Inflammatory macrophage treated with lipopolysaccharide for 1 hour (primary cell): ENCODE measurements around the gene ACTRT1.

Experiments used
- DNase-seq, 2 donors: peaks; one replicate each; pipeline ENCODE4 v3.0.0-alpha.2; 2020 to 2022

The ACTRT1 gene

GRCh38 chrX:128052303-128052702 lies at the start of gene ACTRT1:
Gene ACTRT1, minus strand, starts transcription at chrX:128052403. Its CDS starts 197 bp downstream, at chrX:128052206.
- DNase-seq: no peak

- DNase-seq: no peak
Measured at GRCh38 chrX:128078545-128078944, 26.3 kb upstream of the ACTRT1 start.

- DNase-seq: no peak
Measured at GRCh38 chrX:128057421-128057820, 5.2 kb upstream of the ACTRT1 start.

GRCh38 chrX:128051526-128051925 lies 677 bp downstream of the ACTRT1 start:
- no peak for DNase-seq

- DNase-seq: no peak
Measured at GRCh38 chrX:128035318-128035717, 16.9 kb downstream of the ACTRT1 start.

GRCh38 chrX:128021566-128021965 lies 30.6 kb downstream of the ACTRT1 start:
- no peak for DNase-seq

GRCh38 chrX:128020701-128021100 lies 31.5 kb downstream of the ACTRT1 start:
- no peak for DNase-seq

- DNase-seq: no peak
Measured at GRCh38 chrX:128019218-128019617, 33.0 kb downstream of the ACTRT1 start.

GRCh38 chrX:128012015-128012414 lies 40.2 kb downstream of the ACTRT1 start:
- no peak for DNase-seq

GRCh38 chrX:128007882-128008281 lies 44.3 kb downstream of the ACTRT1 start:
- DNase-seq: no peak
